DND-41 (cell line): ENCODE results near the gene STK16.

Experiments
- EZH2 ChIP-seq: IDR thresholded peaks from 3 replicates; pipeline ENCODE4 v1.6.1; 2012; ENCODE audit warnings: borderline replicate concordance, low read depth, mild to moderate bottlenecking, moderate library complexity, low read length, inconsistent platforms; ENCODE audit not compliant: severe bottlenecking
- TF ChIP-seq, protein P1 (sequence below): IDR thresholded peaks from 2 replicates; pipeline ENCODE4 v1.5.1; 2012; ENCODE audit warnings: borderline replicate concordance, low read length, moderate library complexity, mild to moderate bottlenecking; ENCODE audit not compliant: poor library complexity, severe bottlenecking; ENCODE audit errors: extremely low read depth

DNA sequence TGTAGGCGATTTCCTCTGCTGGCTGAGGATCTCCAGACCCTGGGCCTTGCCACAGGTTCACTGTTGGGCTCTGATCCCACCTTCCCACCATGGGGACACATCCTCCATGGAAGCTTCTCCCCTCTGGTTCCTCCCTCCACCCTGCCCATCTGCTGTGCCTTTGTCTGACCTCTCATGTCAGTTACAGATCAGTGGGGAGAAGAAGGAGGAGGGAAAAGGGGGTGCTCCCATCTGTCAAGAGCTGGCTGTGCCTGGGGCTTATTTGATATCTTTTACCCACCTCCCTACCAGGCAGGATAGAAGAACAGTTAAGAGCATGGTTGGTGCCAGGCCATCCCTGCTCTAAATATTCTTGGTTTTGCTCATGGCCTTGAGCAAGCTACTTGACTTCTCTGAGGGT is 21.6 kb downstream of the STK16 start:
- no peak for TF ChIP-seq EZH2
- TF ChIP-seq, protein P1, sequence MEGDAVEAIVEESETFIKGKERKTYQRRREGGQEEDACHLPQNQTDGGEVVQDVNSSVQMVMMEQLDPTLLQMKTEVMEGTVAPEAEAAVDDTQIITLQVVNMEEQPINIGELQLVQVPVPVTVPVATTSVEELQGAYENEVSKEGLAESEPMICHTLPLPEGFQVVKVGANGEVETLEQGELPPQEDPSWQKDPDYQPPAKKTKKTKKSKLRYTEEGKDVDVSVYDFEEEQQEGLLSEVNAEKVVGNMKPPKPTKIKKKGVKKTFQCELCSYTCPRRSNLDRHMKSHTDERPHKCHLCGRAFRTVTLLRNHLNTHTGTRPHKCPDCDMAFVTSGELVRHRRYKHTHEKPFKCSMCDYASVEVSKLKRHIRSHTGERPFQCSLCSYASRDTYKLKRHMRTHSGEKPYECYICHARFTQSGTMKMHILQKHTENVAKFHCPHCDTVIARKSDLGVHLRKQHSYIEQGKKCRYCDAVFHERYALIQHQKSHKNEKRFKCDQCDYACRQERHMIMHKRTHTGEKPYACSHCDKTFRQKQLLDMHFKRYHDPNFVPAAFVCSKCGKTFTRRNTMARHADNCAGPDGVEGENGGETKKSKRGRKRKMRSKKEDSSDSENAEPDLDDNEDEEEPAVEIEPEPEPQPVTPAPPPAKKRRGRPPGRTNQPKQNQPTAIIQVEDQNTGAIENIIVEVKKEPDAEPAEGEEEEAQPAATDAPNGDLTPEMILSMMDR, result no peak
